Mesothelial cell of epicardium (in vitro differentiated cells): ENCODE data around the gene BTBD6. TPM values are rescaled to one million over a fixed set of nuclear protein-coding genes. Genes with fewer than 3 reads are reported as not detected.
"Not testable (repeated sequence)": the region's sequence is repeated elsewhere in the genome, so short reads cannot be mapped to it uniquely, and the experiment has no call there.

Source experiments
- DNase-seq, 2 experiments: peaks; one replicate each; pipeline ENCODE4 v3.0.0; 2021; ENCODE audit warnings: low spot score in 2 of 2; ENCODE audit not compliant: unreplicated experiment in 2 of 2
- H3K27ac Mint-ChIP-seq: 2 replicates; pipeline ENCODE4 v1.8.0; 2021; ENCODE audit warnings: mixed read lengths
- H3K27me3 Mint-ChIP-seq: 2 replicates; pipeline ENCODE4 v1.8.0; 2021; ENCODE audit warnings: low read depth, mixed read lengths
- H3K36me3 Mint-ChIP-seq: 2 replicates; pipeline ENCODE4 v1.8.0; 2021; ENCODE audit warnings: mixed read lengths
- H3K4me1 Mint-ChIP-seq: 2 replicates; pipeline ENCODE4 v1.8.0; 2021; ENCODE audit warnings: mixed read lengths
- H3K4me3 Mint-ChIP-seq: 2 replicates; pipeline ENCODE4 v1.8.0; 2021; ENCODE audit warnings: mild to moderate bottlenecking, moderate library complexity, mixed read lengths
- H3K9me3 Mint-ChIP-seq: 2 replicates; pipeline ENCODE4 v1.8.0; 2021; ENCODE audit warnings: mixed read lengths
- total RNA-seq: library from RNA; stranded (reverse); gene quantifications from 3 replicates; pipeline ENCODE4 v1.2.1, GENCODE V29; 2021
- TF ChIP-seq, protein P1 (sequence below): fragments of 200-600 bp; sonication (generic); IDR thresholded peaks from one replicate; pipeline ENCODE4 v1.5.0; 2021; ENCODE audit warnings: antibody characterized with exemption; ENCODE audit not compliant: unreplicated experiment

Gene BTBD6
- total RNA-seq, 1 donor from 2014 or later: 38.4 TPM

DNA sequence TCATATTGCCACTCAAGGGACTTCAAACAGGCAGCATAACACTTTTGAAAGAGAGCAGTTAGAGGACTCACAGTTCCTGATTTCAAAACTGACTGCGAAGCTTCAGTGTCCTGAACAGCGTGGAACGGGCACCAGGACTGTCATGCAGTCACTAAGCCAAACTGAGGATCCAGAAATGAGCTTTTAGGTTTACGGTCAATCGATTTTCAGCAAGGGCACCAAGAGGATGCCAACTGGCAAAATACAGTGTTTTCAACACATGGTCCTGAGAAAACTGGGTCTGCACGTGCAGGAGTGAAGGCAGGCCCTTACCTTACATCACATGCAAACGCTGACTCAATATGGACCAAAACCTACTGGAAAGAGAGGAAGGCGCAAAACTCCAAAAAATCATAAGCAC lies 36.8 kb downstream of the BTBD6 start:
- peaks cover 6% of the 10 kb centered on the region for H3K36me3 Mint-ChIP-seq

DNA sequence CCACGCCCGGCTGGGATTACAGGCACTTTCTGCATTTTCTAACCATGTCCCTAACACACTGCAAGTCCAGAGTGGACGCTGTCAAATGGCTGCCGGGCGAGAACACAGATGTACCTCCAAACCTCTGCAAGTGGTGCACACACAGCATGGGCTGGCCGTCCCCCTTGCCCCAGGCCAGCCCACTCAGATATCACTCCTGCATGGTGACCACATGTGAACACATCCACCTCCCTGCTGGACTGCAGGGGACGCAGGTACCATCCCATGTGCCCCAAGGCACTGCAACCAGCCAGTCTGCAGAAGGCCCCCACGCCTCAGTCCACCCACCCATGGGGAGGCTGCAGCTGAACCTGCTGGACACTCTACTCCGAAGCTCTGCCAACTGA lies 38.4 kb downstream of the BTBD6 start:
- Mint-ChIP-seq H3K9me3 (no peaks in the 10 kb centered on the region), H3K27me3 (no peaks in the 10 kb centered on the region), H3K36me3 (peaks cover 6% of the 10 kb centered on the region), H3K4me1 (peaks cover 2% of the 10 kb centered on the region), H3K4me3 (no peak overlapping the region), H3K27ac (no peak overlapping the region)
- TF ChIP-seq, protein P1, sequence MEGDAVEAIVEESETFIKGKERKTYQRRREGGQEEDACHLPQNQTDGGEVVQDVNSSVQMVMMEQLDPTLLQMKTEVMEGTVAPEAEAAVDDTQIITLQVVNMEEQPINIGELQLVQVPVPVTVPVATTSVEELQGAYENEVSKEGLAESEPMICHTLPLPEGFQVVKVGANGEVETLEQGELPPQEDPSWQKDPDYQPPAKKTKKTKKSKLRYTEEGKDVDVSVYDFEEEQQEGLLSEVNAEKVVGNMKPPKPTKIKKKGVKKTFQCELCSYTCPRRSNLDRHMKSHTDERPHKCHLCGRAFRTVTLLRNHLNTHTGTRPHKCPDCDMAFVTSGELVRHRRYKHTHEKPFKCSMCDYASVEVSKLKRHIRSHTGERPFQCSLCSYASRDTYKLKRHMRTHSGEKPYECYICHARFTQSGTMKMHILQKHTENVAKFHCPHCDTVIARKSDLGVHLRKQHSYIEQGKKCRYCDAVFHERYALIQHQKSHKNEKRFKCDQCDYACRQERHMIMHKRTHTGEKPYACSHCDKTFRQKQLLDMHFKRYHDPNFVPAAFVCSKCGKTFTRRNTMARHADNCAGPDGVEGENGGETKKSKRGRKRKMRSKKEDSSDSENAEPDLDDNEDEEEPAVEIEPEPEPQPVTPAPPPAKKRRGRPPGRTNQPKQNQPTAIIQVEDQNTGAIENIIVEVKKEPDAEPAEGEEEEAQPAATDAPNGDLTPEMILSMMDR: no peak
- no peak for DNase-seq

More for the DNA sequence above, 36.8 kb downstream of the BTBD6 start:
- TF ChIP-seq, protein P1: no peak
- Mint-ChIP-seq H3K27ac (peak overlapping the region; percentile 14), H3K4me1 (peaks cover 4% of the 10 kb centered on the region), H3K27me3 (no peaks in the 10 kb centered on the region), H3K9me3 (no peaks in the 10 kb centered on the region), H3K4me3 (no peak overlapping the region)
- no peak for DNase-seq

DNA sequence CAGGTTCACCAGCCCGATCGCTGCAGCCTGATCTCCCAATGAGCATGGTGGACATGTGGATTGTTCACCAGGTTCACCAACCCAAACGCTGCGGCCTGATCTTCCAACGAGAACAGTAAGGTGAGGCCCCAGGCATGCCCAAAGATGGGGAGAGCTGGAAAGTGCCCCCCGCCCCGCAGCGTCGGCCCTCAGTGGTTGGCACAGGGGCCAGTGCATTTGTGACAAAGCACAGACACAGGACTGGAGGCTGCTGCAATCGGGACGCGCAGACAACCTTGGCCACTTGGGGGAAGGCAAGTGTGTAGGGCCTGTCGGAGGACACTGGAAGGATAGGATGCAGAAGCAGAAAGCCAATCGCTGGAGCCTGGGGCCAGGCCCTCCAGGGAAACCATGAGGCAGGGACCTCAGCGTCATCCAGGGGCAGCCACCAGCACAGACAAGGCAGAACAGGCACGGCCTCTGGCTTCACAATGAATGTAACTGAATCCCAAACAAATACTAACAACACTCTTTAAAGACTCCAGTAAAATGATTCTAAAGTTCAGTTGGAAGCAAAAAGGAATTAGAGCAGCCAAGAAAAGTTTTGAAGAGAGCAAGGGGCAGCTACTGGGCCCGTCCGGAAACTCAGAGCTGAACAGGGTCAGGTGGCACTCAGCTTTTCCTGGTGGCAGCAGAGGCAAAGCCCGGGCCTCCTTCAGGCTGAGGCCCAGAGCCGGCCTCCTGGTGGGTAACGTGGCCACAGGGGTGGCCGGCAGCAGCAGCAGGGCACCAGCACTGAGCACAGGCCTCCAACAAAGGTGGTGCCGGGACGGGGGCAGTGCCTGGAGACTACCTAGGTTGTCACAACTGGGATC lies 39.1 kb downstream of the BTBD6 start:
- peaks cover 6% of the 10 kb centered on the region for H3K36me3 Mint-ChIP-seq
- no peaks in the 10 kb centered on the region for H3K27me3 Mint-ChIP-seq
- no peaks in the 10 kb centered on the region for H3K9me3 Mint-ChIP-seq
- H3K27ac Mint-ChIP-seq: no peak overlapping the region
- H3K4me1 Mint-ChIP-seq: no peaks in the 10 kb centered on the region
- no peak for DNase-seq
- TF ChIP-seq, protein P1: no peak
- no peak overlapping the region for H3K4me3 Mint-ChIP-seq

DNA sequence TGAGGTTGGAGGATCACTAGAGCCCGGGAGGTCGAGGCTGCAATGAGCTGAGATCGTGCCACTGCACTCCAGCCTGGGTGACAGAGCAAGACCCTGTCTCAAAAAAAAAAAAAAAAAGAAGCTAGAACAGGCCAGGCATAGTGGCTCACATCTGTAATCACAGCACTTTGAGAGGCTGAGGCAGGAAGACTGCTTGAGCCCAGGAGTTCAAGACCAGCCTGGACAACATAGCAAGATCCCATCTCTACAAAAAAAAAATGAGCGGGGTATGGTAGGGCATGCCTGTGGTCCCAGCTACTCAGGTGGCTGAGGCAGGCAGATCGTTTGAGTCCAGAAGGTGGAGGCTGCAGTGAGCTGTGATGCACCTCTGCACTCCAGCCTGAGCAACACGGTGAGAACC lies 40.6 kb downstream of the BTBD6 start:
- DNase-seq, H3K36me3 Mint-ChIP-seq, H3K9me3 Mint-ChIP-seq, H3K27ac Mint-ChIP-seq, H3K4me3 Mint-ChIP-seq, H3K27me3 Mint-ChIP-seq, H3K4me1 Mint-ChIP-seq: not testable (repeated sequence)

DNA sequence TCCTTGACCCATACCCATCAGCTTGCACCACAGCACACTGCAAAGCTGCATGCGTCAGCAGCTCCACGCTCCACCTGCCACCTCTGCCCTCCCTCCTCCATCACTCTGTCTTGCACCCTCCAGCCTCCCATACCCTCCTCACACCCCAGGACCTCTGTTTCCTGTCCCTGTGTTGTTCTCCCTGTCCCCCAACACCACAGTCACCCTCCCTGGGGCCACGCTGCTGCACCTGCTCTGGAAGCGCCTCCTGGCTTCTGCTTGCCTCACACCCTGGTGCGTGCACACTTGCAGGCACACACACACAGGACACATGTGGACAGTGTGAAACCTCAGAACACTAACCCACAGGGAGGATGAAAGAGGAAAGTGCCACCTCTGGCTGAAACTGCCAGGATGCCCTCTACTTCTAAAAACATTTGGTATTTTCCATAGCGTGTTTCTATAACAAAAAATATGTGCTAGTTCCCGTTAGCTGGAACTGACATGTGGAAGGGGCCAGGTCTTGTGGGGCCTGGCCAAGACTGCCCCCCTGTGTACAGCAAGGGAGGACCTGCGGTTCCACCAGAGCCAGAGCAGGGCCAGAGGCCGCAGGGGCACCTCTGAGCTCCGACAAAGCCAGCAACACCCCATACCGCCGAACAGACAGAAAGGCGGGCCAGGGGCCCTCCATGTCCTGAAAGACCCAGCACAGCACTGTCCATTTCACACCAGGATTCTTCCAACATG lies 42.5 kb downstream of the BTBD6 start:
- Mint-ChIP-seq H3K36me3 (no peaks in the 10 kb centered on the region), H3K27ac (no peak overlapping the region), H3K4me1 (peaks cover 8% of the 10 kb centered on the region), H3K9me3 (no peaks in the 10 kb centered on the region), H3K4me3 (no peak overlapping the region), H3K27me3 (no peaks in the 10 kb centered on the region)
- no peak for DNase-seq
- TF ChIP-seq, protein P1: no peak
